GM19455 (cell line): ENCODE data around the gene CDKN2AIPNL.
A peak's percentile ranks its signal among the peaks of the same experiment; 100 is the strongest.
"Not testable (repeated sequence)": the region's sequence is repeated elsewhere in the genome, so short reads cannot be mapped to it uniquely, and the experiment has no call there.

Experiments used
- ATAC-seq: cut with Tn5 transposase; IDR thresholded peaks from one replicate; pipeline ENCODE4 v1.9.1; 2021; ENCODE audit not compliant: unreplicated experiment

Gene CDKN2AIPNL

DNA sequence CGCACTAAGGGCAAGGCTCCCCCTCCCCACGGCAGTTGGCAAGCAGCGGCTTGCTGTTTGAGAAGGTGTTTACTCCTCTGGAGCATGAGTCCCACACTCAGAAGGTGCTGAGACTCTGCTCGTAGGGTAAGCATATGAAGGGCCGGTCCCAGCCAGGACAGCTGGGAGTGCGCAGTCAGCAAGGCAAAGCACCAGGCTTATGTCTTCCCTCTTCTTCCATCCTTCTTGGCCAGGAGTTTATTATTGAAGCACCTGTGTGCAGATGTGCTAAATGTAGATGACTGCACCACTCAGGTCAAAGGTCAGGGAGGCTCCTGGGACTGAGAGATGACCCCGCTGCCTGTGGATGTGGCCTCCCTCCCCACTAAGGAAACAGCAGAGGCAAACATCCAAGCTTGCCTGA lies 27.0 kb upstream of the CDKN2AIPNL start:
- ATAC-seq: no peak

DNA sequence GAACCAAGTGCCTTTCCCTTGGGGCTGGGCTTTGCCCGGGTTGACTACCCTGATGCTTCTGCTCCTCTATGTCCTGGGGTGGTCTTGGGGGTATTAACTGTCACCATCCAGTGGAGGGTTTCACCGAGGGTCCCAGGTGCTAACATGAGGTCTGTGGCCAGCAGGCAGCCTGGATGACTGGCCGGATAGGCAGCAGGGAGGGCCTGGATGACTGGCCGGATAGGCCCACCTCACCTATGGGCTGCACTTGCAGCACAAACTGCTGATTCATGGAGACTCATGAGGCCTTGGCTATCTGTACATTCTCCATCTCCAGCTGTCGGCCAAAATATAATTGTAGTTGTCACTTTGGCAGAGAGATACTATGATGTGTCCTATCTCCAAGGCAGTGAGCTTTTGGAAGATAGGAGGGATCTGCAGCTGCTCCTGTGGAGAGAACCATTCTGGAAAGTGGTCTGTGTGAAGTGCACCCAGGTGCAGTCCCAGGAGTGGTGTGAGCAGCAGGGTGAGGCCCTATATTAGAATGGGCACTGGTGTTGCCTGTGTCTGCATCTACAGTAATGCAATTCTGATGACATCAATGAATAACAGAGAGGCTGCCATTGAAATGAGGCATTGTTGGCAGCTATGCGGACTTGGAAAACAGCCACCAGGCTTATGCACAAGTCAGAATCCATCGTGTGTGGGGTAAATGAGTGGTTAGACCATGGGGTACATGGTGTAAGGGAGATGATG lies 26.3 kb upstream of the CDKN2AIPNL start:
- ATAC-seq: no peak

GRCh38 chr5:134437340-134437846 lies 25.7 kb upstream of the CDKN2AIPNL start:
- ATAC-seq: no peak

DNA sequence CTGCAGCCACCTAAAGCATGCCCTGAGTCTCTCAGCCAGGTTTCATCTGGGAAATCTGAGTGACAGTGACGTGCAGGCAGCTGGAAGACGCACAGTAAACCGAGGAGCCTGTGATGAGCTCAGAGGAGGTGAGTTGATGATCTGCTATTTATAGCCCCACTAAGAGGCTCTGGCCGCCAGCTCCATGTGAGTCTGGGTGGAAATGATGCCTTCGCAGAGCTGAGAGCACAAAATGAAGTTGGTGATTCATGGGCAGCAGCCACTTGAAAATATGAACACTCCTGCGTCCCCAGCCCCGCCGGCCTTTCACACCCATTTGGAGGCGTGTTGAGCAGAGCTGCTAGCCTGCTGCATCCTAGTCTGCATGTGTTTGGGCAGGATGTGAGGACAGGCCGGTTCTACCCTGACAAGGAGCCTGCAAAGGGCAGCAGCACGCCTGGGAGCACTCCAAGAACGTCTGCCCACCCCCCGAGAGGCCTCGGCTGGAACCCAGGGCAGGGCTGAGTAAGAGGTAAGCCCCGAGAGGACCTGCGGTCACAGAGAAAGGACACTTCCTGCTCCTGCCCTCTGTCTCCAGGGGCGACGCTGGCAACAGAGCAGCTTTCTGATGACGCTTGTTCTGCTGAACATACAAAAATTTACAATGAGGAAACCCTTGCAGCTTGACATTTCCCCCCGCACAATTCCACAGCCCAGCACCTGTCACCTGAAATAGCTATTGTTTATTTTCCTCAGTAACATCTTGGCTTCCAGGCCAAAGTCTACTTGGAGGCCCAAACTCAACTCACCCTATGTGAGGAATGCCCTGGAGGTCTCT lies 25.1 kb upstream of the CDKN2AIPNL start:
- ATAC-seq: peak; percentile 78

GRCh38 chr5:134435560-134435959 lies 23.9 kb upstream of the CDKN2AIPNL start:
- ATAC-seq: no peak

- ATAC-seq: no peak
Observed at GRCh38 chr5:134432677-134433359, 21.1 kb upstream of the CDKN2AIPNL start.

- no peak for ATAC-seq
Observed at GRCh38 chr5:134432174-134432573, 20.5 kb upstream of the CDKN2AIPNL start.

DNA sequence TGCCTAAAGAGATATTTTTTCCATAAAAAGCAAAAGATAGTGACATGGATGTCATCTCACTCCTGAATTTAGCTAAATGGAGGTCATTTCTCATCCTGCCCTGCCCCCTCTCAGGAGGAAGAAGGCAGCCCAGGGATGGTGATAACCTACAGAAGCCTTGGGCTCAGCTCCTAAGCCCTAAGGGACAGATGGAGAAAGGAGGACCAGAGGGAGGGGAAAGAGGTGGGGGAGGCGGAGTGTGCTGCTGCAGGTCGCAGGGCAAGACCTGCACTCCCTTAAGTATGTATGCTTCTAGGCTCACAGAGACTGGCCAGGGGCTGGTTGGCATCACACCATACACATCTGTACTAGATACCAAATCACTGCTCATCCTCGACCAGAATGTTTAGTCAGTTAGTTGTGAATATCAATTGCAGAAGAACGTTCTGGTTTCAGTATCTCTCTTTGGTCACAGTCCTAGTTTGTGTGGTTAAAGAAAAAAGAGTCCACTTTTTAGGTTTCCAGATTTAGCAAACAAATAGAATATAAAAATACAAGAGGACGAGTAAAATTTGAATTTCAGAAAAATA lies 18.4 kb upstream of the CDKN2AIPNL start:
- no peak for ATAC-seq

DNA sequence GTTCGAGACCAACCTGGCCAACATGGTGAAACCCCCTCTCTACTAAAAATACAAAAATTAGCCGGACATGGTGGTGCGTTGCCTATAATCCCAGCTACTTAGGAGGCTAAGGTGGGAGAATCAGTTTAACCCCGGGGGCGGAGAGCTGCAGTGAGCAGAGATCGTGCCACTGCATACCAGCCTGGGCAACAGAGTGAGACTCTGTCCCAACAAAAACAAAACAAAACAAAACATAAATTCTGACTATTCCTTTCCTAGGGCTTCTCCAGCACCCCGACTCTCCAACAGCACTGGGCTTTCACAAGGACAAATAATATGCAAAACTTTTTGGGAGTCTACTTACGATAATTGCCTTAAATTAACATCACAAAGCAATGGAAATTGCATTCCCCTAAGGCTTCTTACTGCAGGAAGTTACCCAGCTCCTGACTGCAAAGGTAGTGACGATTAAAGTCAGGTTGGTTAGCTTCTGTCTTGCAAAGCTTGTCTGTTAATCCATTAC lies 15.9 kb upstream of the CDKN2AIPNL start:
- no peak for ATAC-seq

GRCh38 chr5:134426361-134426760 lies 14.7 kb upstream of the CDKN2AIPNL start:
- no peak for ATAC-seq

GRCh38 chr5:134423376-134423775 lies 11.7 kb upstream of the CDKN2AIPNL start:
- ATAC-seq: no peak

DNA sequence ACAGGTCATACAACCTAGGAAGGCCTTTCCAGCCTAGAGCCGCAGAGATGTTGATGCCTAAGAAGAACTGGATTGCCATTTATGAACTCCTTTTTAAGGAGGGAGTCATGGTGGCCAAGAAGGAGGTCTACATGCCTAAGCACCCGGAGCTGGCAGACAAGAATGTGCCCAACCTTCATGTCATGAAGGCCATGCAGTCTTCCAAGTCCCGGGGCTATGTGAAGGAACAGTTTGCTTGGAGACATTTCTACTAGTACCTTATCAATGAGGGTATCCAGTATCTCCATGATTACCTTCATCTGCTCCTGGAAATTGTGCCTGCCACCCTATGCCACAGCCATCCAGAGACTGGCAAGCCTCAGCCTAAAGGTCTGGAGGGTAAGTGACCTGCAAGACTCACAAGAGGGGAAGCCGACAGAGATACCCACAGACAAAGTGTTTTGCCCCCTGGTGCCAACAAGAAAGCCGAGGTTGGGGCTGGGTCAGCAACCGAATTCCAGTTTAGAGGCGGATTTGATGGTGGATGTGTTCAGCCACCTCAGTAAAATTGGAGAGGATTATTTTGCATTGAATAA lies 11.2 kb upstream of the CDKN2AIPNL start:
- ATAC-seq: no peak

GRCh38 chr5:134421038-134421437 lies 9.4 kb upstream of the CDKN2AIPNL start:
- not testable (repeated sequence) for ATAC-seq

- ATAC-seq: no peak
Observed at GRCh38 chr5:134420343-134420742, 8.7 kb upstream of the CDKN2AIPNL start.

DNA sequence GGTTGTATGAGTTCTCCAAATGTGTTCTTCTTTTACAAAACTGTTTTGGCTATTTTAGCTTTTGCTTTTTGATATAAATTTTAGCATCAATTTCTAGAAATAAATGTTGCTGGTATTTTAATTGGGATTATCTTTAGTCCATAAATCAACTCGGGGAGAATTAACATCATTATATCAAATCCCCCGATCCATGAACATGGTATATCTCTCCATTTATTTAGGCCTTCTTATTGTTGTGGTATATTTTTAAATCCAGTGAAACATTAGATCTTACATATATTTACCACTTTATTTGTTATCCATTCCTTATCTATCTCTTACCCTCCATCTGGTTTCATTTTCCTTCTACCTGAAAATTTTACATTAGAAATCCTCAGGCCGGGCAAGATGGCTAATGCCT lies 7.3 kb upstream of the CDKN2AIPNL start:
- ATAC-seq: no peak

GRCh38 chr5:134417707-134418106 lies 6.0 kb upstream of the CDKN2AIPNL start:
- ATAC-seq: no peak

DNA sequence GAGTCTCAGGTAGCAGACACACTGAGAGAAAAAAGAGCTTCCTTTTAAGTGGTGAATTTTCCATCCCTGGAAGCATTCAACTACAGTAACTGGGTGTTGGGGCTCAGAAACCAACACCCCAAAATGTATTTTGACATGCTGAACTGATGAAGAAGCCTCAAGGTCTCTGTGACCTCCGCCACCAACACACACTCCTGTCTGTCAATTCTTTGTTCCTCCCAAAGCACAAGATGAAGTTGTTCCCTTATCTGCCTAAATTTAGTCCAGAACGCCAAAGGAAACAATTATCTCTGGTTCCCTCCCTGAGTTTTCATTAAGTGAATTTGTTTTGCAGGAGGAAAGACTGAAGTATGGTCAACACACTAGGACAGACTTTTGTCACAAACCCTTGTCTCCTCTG lies 1.4 kb upstream of the CDKN2AIPNL start:
- no peak for ATAC-seq

DNA sequence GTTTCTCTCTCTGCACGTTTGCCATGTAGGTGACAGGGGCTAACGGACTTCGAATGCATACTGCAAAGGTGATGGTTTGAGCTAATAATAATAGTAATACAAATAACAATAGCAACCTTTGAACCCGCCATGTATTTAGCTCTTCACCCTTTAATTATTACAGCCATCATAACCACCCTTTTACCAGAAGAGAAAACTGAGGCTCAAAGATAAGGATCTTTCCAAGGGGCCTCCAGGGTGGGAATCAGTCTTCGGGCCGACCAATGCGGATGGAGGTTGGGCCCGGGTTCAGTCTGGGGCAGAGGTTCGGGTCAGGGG lies 494 bp downstream of the CDKN2AIPNL start:
- ATAC-seq: no peak

DNA sequence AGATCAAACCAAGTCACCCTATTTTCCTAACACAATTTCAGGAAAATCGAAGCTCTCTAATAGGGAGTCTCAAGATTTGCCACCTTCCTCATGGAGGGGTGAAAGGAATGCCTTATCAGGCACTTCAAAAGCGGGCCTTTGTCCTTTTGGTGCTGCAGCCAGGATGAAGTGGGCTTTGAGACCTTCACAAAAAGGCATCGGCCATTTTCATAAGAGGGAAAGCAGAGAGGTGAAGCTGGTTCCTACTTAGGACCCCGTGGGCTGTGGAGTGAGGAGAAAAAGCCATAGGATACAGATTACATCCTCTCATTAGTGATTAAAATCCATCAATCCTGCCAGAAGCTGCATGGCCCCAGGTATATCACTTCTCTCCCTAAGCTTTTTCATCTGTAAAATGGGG lies 859 bp downstream of the CDKN2AIPNL start:
- ATAC-seq: no peak

DNA sequence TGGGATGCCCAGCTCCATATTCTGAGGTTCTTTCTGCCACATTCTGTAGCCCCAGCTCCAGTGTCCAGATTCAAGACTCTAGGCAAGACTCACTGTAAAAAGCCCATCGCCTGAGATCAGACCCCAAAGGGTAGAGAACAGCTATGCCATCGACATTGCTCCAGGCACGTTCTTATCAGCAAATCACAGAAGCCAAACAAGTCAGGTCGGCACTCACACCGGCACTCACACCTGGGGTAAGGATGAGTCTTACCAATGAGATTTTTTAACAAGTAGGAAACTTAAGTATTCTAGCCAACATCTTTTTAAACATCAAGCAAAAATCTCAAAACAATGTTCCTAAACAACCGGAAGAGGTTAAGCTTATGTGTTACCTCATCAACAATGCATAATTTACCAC lies 2.4 kb downstream of the CDKN2AIPNL start:
- ATAC-seq: no peak

- ATAC-seq: no peak
Observed at GRCh38 chr5:134406390-134406789, 5.3 kb downstream of the CDKN2AIPNL start.
